Astrocyte (in vitro differentiated cells and primary cell): ENCODE results near the gene MUS81. TPM values are rescaled to one million over a fixed set of nuclear protein-coding genes. Genes with fewer than 3 reads are reported as not detected.

ENCODE experiments used
- DNase-seq: peaks from one replicate; pipeline ENCODE4 v3.0.0-alpha.2; 2010; ENCODE audit warnings: low read depth
- FAIRE-seq: peaks from 2 replicates; lab custom pipeline; 2011; peaks lifted over from hg19 to GRCh38; lab: Jason Lieb, UNC
- H2AFZ ChIP-seq: 2 replicates; pipeline ENCODE4 v1.6.0; 2012; ENCODE audit warnings: low read depth, low read length, inconsistent platforms
- H3K27ac ChIP-seq: 2 replicates; pipeline ENCODE4 v1.5.1; 2011; ENCODE audit warnings: low read depth, low read length, inconsistent platforms
- H3K27me3 ChIP-seq: 2 replicates; pipeline ENCODE4 v1.6.0; 2011; ENCODE audit warnings: low read length, inconsistent platforms; ENCODE audit not compliant: insufficient read depth
- H3K36me3 ChIP-seq: 2 replicates; pipeline ENCODE4 v1.5.1; 2011; ENCODE audit warnings: low read length, inconsistent platforms; ENCODE audit not compliant: insufficient read depth
- H3K4me1 ChIP-seq: 2 replicates; pipeline ENCODE4 v1.5.1; 2011; ENCODE audit warnings: low read length, inconsistent platforms; ENCODE audit not compliant: insufficient read depth
- H3K4me2 ChIP-seq: 2 replicates; pipeline ENCODE4 v1.6.0; 2012; ENCODE audit warnings: low read length, inconsistent platforms
- H3K4me3 ChIP-seq: 2 replicates; pipeline ENCODE4 v1.5.1; 2011; ENCODE audit warnings: low read depth, mild to moderate bottlenecking, low read length, inconsistent platforms; ENCODE audit not compliant: insufficient read depth
- H3K79me2 ChIP-seq: 2 replicates; pipeline ENCODE4 v1.6.0; 2012; ENCODE audit warnings: mild to moderate bottlenecking, low read length, inconsistent platforms; ENCODE audit not compliant: insufficient read depth
- H3K9ac ChIP-seq: 2 replicates; pipeline ENCODE4 v1.6.0; 2012; ENCODE audit warnings: mild to moderate bottlenecking, low read length, inconsistent platforms
- H3K9me3 ChIP-seq: 2 replicates; pipeline ENCODE4 v1.5.1; 2012; ENCODE audit warnings: low read depth, mild to moderate bottlenecking, low read length, inconsistent platforms; ENCODE audit not compliant: insufficient read depth
- H4K20me1 ChIP-seq: 2 replicates; pipeline ENCODE4 v1.6.0; 2012; ENCODE audit warnings: low read length, inconsistent platforms; ENCODE audit not compliant: insufficient read depth
- H3K27ac Mint-ChIP-seq: one replicate; pipeline ENCODE4 v1.8.0; 2021; ENCODE audit warnings: mild to moderate bottlenecking, mixed read lengths; ENCODE audit not compliant: unreplicated experiment
- H3K27me3 Mint-ChIP-seq: one replicate; pipeline ENCODE4 v1.8.0; 2021; ENCODE audit warnings: low read depth, mixed read lengths; ENCODE audit not compliant: unreplicated experiment
- H3K36me3 Mint-ChIP-seq: one replicate; pipeline ENCODE4 v1.8.0; 2021; ENCODE audit warnings: low read depth, mixed read lengths; ENCODE audit not compliant: unreplicated experiment
- H3K4me1 Mint-ChIP-seq: one replicate; pipeline ENCODE4 v1.8.0; 2021; ENCODE audit warnings: low read depth, mixed read lengths; ENCODE audit not compliant: unreplicated experiment
- H3K4me3 Mint-ChIP-seq: one replicate; pipeline ENCODE4 v1.8.0; 2021; ENCODE audit warnings: mild to moderate bottlenecking, moderate library complexity, mixed read lengths; ENCODE audit not compliant: unreplicated experiment
- H3K9me3 Mint-ChIP-seq: one replicate; pipeline ENCODE4 v1.8.0; 2021; ENCODE audit warnings: mild to moderate bottlenecking, mixed read lengths; ENCODE audit not compliant: unreplicated experiment
- EZH2 ChIP-seq: IDR thresholded peaks from 2 replicates; pipeline ENCODE4 v1.6.1; 2012; ENCODE audit warnings: mild to moderate bottlenecking, low read length, inconsistent platforms; ENCODE audit not compliant: insufficient read depth
- total RNA-seq: library from RNA; stranded (reverse); gene quantifications from 2 replicates; pipeline ENCODE4 v1.2.1, GENCODE V29; 2021
- TF ChIP-seq, protein P1 (sequence below): IDR thresholded peaks from 2 replicates; pipeline ENCODE4 v1.5.1; 2011; ENCODE audit warnings: low read depth, mild to moderate bottlenecking, inconsistent platforms, low read length, moderate library complexity; ENCODE audit not compliant: insufficient read depth

Gene MUS81
- total RNA-seq, 1 donor from 2014 or later: 59.9 TPM

DNA sequence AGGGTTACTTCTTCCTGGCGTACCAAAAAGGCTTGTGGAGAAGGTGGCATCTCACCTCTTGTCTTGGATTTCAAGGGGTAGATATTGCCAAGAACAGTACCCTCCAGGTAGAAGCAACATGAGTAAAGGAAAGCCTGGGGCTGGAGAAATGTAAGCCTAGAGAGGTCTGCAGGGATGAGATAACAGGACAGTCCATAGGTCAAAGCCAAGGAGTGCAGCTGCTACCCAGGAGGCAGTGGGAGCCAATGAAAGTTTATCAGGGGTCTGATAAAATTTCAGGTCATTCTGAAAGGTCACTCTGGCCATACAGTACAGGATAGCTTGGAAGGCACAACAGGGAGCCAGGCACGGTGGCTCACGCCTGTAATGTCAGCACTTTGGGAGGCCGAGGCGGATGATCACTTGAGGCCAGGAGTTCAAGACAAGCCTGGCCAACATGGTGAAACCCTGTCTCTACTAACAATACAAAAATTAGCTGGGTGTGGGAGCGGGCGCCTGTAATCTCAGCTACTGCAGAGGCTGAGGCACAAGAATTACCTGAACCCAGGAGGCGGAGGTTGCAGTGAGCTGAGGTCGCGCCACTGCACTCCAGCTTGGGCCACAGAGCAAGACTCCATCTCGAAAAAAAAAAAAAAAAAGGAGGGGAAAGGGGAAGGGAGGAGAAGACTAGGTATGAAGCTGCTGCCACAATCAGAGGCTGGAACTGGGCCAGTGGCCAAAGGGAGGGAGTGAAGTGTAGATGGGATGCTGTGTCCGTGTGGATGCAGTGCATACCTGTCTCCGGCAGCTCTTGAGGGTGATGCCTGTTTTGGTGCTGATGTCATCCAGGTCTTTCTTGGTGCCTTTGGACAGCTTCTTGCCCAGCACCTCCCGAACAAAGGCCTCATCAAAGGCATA, 26.8 kb downstream of the MUS81 start:
- no peak for TF ChIP-seq EZH2
- TF ChIP-seq, protein P1, sequence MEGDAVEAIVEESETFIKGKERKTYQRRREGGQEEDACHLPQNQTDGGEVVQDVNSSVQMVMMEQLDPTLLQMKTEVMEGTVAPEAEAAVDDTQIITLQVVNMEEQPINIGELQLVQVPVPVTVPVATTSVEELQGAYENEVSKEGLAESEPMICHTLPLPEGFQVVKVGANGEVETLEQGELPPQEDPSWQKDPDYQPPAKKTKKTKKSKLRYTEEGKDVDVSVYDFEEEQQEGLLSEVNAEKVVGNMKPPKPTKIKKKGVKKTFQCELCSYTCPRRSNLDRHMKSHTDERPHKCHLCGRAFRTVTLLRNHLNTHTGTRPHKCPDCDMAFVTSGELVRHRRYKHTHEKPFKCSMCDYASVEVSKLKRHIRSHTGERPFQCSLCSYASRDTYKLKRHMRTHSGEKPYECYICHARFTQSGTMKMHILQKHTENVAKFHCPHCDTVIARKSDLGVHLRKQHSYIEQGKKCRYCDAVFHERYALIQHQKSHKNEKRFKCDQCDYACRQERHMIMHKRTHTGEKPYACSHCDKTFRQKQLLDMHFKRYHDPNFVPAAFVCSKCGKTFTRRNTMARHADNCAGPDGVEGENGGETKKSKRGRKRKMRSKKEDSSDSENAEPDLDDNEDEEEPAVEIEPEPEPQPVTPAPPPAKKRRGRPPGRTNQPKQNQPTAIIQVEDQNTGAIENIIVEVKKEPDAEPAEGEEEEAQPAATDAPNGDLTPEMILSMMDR: no peak
- DNase-seq (no peak), FAIRE-seq (no peak)
- H3K4me1 Mint-ChIP-seq: peaks cover 22% of the 10 kb centered on the region
- peak overlapping the region; percentile 87 for H3K4me3 ChIP-seq
- peaks cover 56% of the 10 kb centered on the region for H4K20me1 ChIP-seq
- H2AFZ ChIP-seq: no peak overlapping the region
- H3K4me2 ChIP-seq: peak overlapping the region; percentile 99
- no peaks in the 10 kb centered on the region for H3K9me3 ChIP-seq
- peak overlapping the region; percentile 97 for H3K4me3 Mint-ChIP-seq
- peak overlapping the region; percentile 85 for H3K27ac ChIP-seq
- no peaks in the 10 kb centered on the region for H3K27me3 ChIP-seq
- peak overlapping the region; percentile 22 for H3K27ac Mint-ChIP-seq
- H3K79me2 ChIP-seq: peaks cover 45% of the 10 kb centered on the region
- no peaks in the 10 kb centered on the region for H3K27me3 Mint-ChIP-seq
- H3K4me1 ChIP-seq: peaks cover 48% of the 10 kb centered on the region
- H3K9me3 Mint-ChIP-seq: no peaks in the 10 kb centered on the region
- peaks cover 12% of the 10 kb centered on the region for H3K36me3 Mint-ChIP-seq
- H3K36me3 ChIP-seq: peaks cover 14% of the 10 kb centered on the region
- H3K9ac ChIP-seq: peak overlapping the region; percentile 87

DNA sequence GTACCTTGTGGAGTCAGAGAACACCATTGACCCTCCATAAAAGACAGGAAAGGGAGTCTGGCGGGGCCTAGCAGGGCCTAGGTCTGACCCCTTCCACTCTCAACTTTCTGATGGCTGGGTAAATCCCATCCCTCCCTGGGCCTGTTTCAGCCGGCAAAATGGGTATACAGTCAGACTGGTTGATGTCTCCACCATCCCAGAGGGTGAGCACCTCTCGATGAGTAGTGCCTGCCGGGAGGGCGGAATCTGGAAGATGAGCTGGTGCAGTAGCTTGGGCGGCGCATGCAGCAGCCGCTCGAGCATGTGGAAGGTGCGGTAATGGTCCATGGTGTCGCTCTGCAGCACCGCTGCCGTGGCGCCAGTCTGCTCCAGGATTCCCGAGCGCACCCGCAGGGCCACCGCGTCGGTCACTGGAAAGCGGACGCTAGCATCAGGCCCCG, 27.5 kb downstream of the MUS81 start:
- H3K36me3 ChIP-seq: peaks cover 17% of the 10 kb centered on the region
- H3K9me3 Mint-ChIP-seq: no peaks in the 10 kb centered on the region
- no peaks in the 10 kb centered on the region for H3K9me3 ChIP-seq
- H2AFZ ChIP-seq: peak overlapping the region; percentile 95
- H3K4me1 Mint-ChIP-seq: peaks cover 28% of the 10 kb centered on the region
- H3K27me3 Mint-ChIP-seq: no peaks in the 10 kb centered on the region
- peak overlapping the region; percentile 99 for H3K4me2 ChIP-seq
- TF ChIP-seq EZH2: no peak
- TF ChIP-seq, protein P1: no peak
- no peaks in the 10 kb centered on the region for H3K27me3 ChIP-seq
- peaks cover 15% of the 10 kb centered on the region for H3K36me3 Mint-ChIP-seq
- peak overlapping the region; percentile 85 for H3K27ac ChIP-seq
- peak overlapping the region; percentile 97 for H3K4me3 Mint-ChIP-seq
- no peak for DNase-seq
- peak overlapping the region; percentile 87 for H3K9ac ChIP-seq
- H4K20me1 ChIP-seq: peaks cover 61% of the 10 kb centered on the region
- H3K4me1 ChIP-seq: peaks cover 55% of the 10 kb centered on the region
- peak overlapping the region; percentile 69 for H3K27ac Mint-ChIP-seq
- peaks cover 52% of the 10 kb centered on the region for H3K79me2 ChIP-seq
- FAIRE-seq: no peak
- peak overlapping the region; percentile 87 for H3K4me3 ChIP-seq
